ENCODE measurements around the gene KRT81. TPM values are rescaled to one million over a fixed set of nuclear protein-coding genes. Genes with fewer than 3 reads are reported as not detected.

Gene KRT81
- total RNA-seq, 5 donors from 2014 or later (not counting 1 experiment from before 2014, with no cell fraction given): 0.30 to 1.0 (median 0.76) TPM; not detected in 2

DNA sequence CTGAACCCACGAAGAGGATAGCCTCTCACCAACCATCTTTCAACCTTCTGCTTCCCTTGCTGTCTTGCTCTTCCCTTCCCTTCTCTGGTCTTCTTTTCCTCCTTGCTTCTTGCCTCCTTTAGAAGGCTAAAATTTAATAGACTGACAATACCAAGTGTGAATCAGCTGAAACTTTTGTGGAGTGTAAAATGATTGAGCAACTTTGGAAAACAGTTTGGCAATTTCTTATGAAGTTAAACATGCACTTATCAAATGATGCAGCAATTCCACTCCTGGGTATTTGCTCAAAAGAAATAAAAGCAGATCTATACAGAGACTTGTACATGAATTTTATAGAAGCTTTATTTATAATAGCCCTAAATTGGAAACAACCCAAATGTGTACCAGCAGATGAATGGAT, 20.2 kb downstream of the KRT81 start:
- WGBS (ENCODE audit: insufficient coverage): no CpG with 5 or more reads among the region's 1 CpG
- peaks cover 2 to 29% of the 10 kb centered on the region in 2 experiments for H3K27me3 ChIP-seq (replicated peaks in 1 of 2; ENCODE audit: control insufficient read depth in 2 of 2, extremely low read depth in 1 of 2, insufficient read depth in 2 of 2, low read length in 1 of 2)
- DNase-seq: no peak
- Mint-ChIP-seq H3K27ac (no peak overlapping the region), H3K4me3 (no peak overlapping the region), H3K9me3 (no peaks in the 10 kb centered on the region), H3K4me1 (no peaks in the 10 kb centered on the region), H3K27me3 (peaks cover 27 to 29% of the 10 kb centered on the region in 2 donors), H3K36me3 (no peaks in the 10 kb centered on the region)
- H3K9me3 ChIP-seq: no peaks in the 10 kb centered on the region
- no peak for ATAC-seq (replicated peaks in 1 of 4)
- POLR2A ChIA-PET: no interaction called here
- H3K4me1 ChIP-seq (ENCODE audit: control insufficient read depth in 1 of 2, extremely low read depth in 1 of 2, insufficient read depth in 2 of 2, low read length in 2 of 2): no peaks in the 10 kb centered on the region
- no peaks in the 10 kb centered on the region for H3K36me3 ChIP-seq (ENCODE audit: control insufficient read depth in 2 of 2, extremely low read depth in 1 of 2, insufficient read depth in 1 of 2, low read length in 1 of 2)
- CTCF ChIA-PET: no interaction called here
- H3K27ac ChIP-seq (ENCODE audit: low read length): no peak overlapping the region
- H3K4me3 ChIP-seq (ENCODE audit: control insufficient read depth in 1 of 2, extremely low read depth in 1 of 2, low read length in 1 of 2): no peak overlapping the region

DNA sequence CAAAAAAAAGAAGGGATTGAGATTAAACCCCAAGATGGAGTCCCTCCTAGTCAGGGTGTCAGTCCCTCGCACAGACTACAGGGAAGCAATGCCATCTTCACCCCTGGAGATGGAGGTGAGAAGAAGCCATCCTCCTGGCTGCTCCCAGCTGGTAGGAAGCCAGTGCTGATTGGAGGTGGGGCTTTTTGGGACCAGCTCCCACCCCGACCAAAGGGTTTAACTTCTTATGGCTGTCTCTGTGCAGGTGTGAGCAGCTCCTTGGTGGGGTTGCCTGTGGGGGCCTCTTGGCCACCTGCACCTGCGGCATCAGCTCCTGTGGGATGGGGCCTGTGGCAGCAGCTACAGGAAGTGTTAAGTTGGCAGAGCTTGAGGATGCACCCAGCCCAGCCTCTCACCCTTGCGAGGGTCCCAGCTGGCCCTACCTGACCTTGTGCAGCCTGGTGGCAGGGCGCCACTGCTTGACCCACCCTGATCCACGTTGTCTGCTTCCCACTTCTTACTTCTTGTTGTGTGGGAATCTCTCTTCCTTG, 20.7 kb downstream of the KRT81 start:
- POLR2A ChIA-PET: no interaction called here
- H3K27ac Mint-ChIP-seq: no peak overlapping the region
- H3K4me3 Mint-ChIP-seq: no peak overlapping the region
- no peak overlapping the region for H3K4me3 ChIP-seq (ENCODE audit: control insufficient read depth in 1 of 2, extremely low read depth in 1 of 2, low read length in 1 of 2)
- peaks cover 27 to 29% of the 10 kb centered on the region in 2 donors for H3K27me3 Mint-ChIP-seq
- ATAC-seq (replicated peaks in 1 of 4) (no peak), DNase-seq (no peak)
- WGBS (ENCODE audit: insufficient coverage): 83% methylated on average over 1 of the region's 6 CpGs
- H3K4me1 Mint-ChIP-seq: no peaks in the 10 kb centered on the region
- H3K9me3 ChIP-seq: no peaks in the 10 kb centered on the region
- H3K4me1 ChIP-seq (ENCODE audit: control insufficient read depth in 1 of 2, extremely low read depth in 1 of 2, insufficient read depth in 2 of 2, low read length in 2 of 2): no peaks in the 10 kb centered on the region
- H3K9me3 Mint-ChIP-seq: no peaks in the 10 kb centered on the region
- CTCF ChIA-PET: no interaction called here
- peaks cover 2 to 27% of the 10 kb centered on the region in 2 experiments for H3K27me3 ChIP-seq (replicated peaks in 1 of 2; ENCODE audit: control insufficient read depth in 2 of 2, extremely low read depth in 1 of 2, insufficient read depth in 2 of 2, low read length in 1 of 2)
- no peak overlapping the region for H3K27ac ChIP-seq (ENCODE audit: low read length)
- H3K36me3 Mint-ChIP-seq: no peaks in the 10 kb centered on the region
- no peaks in the 10 kb centered on the region for H3K36me3 ChIP-seq (ENCODE audit: control insufficient read depth in 2 of 2, extremely low read depth in 1 of 2, insufficient read depth in 1 of 2, low read length in 1 of 2)

DNA sequence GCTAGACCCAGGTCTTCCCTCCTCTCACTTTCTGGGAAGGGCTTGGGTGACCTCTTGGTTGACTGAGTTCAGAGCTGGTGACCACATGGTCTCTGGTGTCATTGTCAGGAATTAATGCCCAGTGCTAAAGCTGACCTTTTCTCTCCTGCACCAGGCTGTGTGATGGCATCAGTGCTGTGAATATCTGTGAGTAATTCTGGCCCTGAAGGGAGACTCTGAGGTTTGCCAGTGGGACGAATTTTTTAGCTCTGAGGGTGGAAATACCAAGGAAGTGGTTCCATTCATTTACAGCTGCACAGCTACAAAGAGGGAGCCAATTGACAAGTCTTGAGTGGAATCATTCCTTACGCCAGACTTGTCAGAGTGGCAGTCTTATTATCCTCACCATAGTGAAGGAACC, 23.1 kb downstream of the KRT81 start:
- peaks cover 18 to 25% of the 10 kb centered on the region in 2 donors for H3K27me3 Mint-ChIP-seq
- Histone ChIP-seq H3K27ac (ENCODE audit: low read length) (no peak overlapping the region), H3K4me1 (ENCODE audit: control insufficient read depth in 1 of 2, extremely low read depth in 1 of 2, insufficient read depth in 2 of 2, low read length in 2 of 2) (no peaks in the 10 kb centered on the region), H3K27me3 (replicated peaks in 1 of 2; ENCODE audit: control insufficient read depth in 2 of 2, extremely low read depth in 1 of 2, insufficient read depth in 2 of 2, low read length in 1 of 2) (peaks cover 2 to 24% of the 10 kb centered on the region in 2 experiments), H3K4me3 (ENCODE audit: control insufficient read depth in 1 of 2, extremely low read depth in 1 of 2, low read length in 1 of 2) (no peak overlapping the region), H3K9me3 (no peaks in the 10 kb centered on the region), H3K36me3 (ENCODE audit: control insufficient read depth in 2 of 2, extremely low read depth in 1 of 2, insufficient read depth in 1 of 2, low read length in 1 of 2) (no peaks in the 10 kb centered on the region)
- 50% methylated on average over 1 of the region's 2 CpGs for WGBS (ENCODE audit: insufficient coverage)
- no peaks in the 10 kb centered on the region for H3K36me3 Mint-ChIP-seq
- no peak for DNase-seq
- no peak overlapping the region for H3K27ac Mint-ChIP-seq
- no peaks in the 10 kb centered on the region for H3K9me3 Mint-ChIP-seq
- H3K4me1 Mint-ChIP-seq: no peaks in the 10 kb centered on the region
- no peak overlapping the region for H3K4me3 Mint-ChIP-seq
- ChIA-PET POLR2A (no interaction called here), CTCF (interaction anchor here in 1 of 2 donors (0.6 kb wide), 1 partner anchor 11 kb away, joined by 4 read pairs; no protein-coding TSS in a partner anchor)
- ATAC-seq (replicated peaks in 1 of 4): no peak

DNA sequence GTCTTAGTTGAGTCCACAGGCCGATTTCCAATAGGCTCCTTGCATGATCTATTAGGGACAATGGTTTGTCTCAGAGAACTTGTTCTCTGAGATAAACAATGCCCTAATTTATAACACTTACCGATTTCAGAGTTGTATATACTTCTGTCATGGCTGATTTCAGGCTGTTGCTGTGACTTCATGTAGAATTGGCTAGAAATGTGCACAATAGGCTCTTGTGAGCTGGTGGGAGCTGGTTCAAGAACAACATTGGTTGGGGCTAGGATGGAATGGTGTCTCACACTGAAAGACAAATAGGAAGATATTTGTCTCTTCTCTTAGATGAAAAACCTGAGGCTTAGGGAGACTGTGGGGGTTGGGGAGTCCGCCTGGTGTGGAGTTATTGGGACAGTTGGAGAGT, 23.6 kb downstream of the KRT81 start:
- no peak for ATAC-seq (replicated peaks in 1 of 4)
- POLR2A ChIA-PET: no interaction called here

DNA sequence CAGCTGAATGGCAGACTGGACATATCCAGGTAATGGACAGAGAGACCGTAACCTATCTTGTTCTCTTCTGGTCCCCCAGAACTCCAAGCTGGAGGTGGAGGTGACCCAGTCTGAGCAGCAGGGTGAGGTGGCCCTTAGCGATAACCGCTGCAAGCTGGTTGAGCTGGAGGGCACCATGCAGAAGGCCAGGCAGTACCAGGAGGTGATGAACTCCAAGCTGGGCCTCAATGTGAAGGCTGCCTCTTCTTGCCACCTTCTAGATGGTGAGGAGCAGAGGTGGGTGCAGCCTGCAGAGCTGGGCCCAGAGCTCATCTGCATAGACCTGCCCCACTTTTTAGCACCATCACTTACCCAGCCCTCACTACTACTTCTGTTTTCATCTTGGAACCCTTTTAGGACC, 24.1 kb downstream of the KRT81 start:
- no peak overlapping the region for H3K27ac Mint-ChIP-seq
- ATAC-seq (replicated peaks in 1 of 4) (no peak), DNase-seq (no peak)
- no peaks in the 10 kb centered on the region for H3K9me3 Mint-ChIP-seq
- no peaks in the 10 kb centered on the region for H3K9me3 ChIP-seq
- no peak overlapping the region for H3K27ac ChIP-seq (ENCODE audit: low read length)
- peaks cover 2 to 29% of the 10 kb centered on the region in 2 experiments for H3K27me3 ChIP-seq (replicated peaks in 1 of 2; ENCODE audit: control insufficient read depth in 2 of 2, extremely low read depth in 1 of 2, insufficient read depth in 2 of 2, low read length in 1 of 2)
- POLR2A ChIA-PET: no interaction called here
- H3K4me3 ChIP-seq (ENCODE audit: control insufficient read depth in 1 of 2, extremely low read depth in 1 of 2, low read length in 1 of 2): no peak overlapping the region
- no peaks in the 10 kb centered on the region for H3K4me1 Mint-ChIP-seq
- H3K4me1 ChIP-seq (ENCODE audit: control insufficient read depth in 1 of 2, extremely low read depth in 1 of 2, insufficient read depth in 2 of 2, low read length in 2 of 2): no peaks in the 10 kb centered on the region
- peaks cover 18 to 25% of the 10 kb centered on the region in 2 donors for H3K27me3 Mint-ChIP-seq
- H3K36me3 ChIP-seq (ENCODE audit: control insufficient read depth in 2 of 2, extremely low read depth in 1 of 2, insufficient read depth in 1 of 2, low read length in 1 of 2): no peaks in the 10 kb centered on the region
- H3K36me3 Mint-ChIP-seq: no peaks in the 10 kb centered on the region
- 93% methylated on average over 3 of the region's 3 CpGs for WGBS (ENCODE audit: insufficient coverage)
- H3K4me3 Mint-ChIP-seq: no peak overlapping the region
- CTCF ChIA-PET: no interaction called here

More for the DNA sequence above, 23.6 kb downstream of the KRT81 start:
- CTCF ChIA-PET: no interaction called here
- Histone ChIP-seq H3K27ac (ENCODE audit: low read length) (no peak overlapping the region), H3K27me3 (replicated peaks in 1 of 2; ENCODE audit: control insufficient read depth in 2 of 2, extremely low read depth in 1 of 2, insufficient read depth in 2 of 2, low read length in 1 of 2) (peaks cover 2 to 26% of the 10 kb centered on the region in 2 experiments), H3K4me3 (ENCODE audit: control insufficient read depth in 1 of 2, extremely low read depth in 1 of 2, low read length in 1 of 2) (no peak overlapping the region), H3K4me1 (ENCODE audit: control insufficient read depth in 1 of 2, extremely low read depth in 1 of 2, insufficient read depth in 2 of 2, low read length in 2 of 2) (no peaks in the 10 kb centered on the region), H3K36me3 (ENCODE audit: control insufficient read depth in 2 of 2, extremely low read depth in 1 of 2, insufficient read depth in 1 of 2, low read length in 1 of 2) (no peaks in the 10 kb centered on the region), H3K9me3 (no peaks in the 10 kb centered on the region)
- H3K27ac Mint-ChIP-seq: no peak overlapping the region
- no peaks in the 10 kb centered on the region for H3K9me3 Mint-ChIP-seq
- no CpG with 5 or more reads among the region's 3 CpGs for WGBS (ENCODE audit: insufficient coverage)
- H3K36me3 Mint-ChIP-seq: no peaks in the 10 kb centered on the region
- H3K4me3 Mint-ChIP-seq: no peak overlapping the region
- H3K4me1 Mint-ChIP-seq: no peaks in the 10 kb centered on the region
- no peak for DNase-seq
- H3K27me3 Mint-ChIP-seq: peaks cover 18 to 25% of the 10 kb centered on the region in 2 donors

DNA sequence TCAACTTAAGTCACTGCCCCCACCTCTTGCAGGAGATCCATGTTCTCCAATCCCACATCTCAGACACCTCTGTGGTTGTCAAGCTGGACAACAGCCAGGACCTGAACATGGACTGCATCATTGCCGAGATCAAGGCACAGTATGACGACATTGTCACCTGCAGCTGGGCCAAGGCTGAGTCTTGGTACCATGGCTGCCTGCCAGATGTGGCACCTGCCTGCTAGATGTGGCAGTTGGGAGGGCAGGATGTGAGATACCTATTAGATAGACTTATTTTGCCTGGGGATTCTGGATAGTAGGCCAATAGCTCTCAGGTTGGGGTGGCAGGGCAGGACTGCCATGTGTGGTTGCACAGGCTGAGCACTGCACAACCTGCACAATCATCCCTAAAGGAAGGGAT, 24.8 kb downstream of the KRT81 start:
- ATAC-seq (replicated peaks in 1 of 4) (no peak), DNase-seq (no peak)
- Histone ChIP-seq H3K36me3 (ENCODE audit: control insufficient read depth in 2 of 2, extremely low read depth in 1 of 2, insufficient read depth in 1 of 2, low read length in 1 of 2) (no peaks in the 10 kb centered on the region), H3K9me3 (no peaks in the 10 kb centered on the region), H3K4me3 (ENCODE audit: control insufficient read depth in 1 of 2, extremely low read depth in 1 of 2, low read length in 1 of 2) (no peak overlapping the region), H3K27me3 (replicated peaks in 1 of 2; ENCODE audit: control insufficient read depth in 2 of 2, extremely low read depth in 1 of 2, insufficient read depth in 2 of 2, low read length in 1 of 2) (peaks cover 4 to 33% of the 10 kb centered on the region in 2 experiments), H3K4me1 (ENCODE audit: control insufficient read depth in 1 of 2, extremely low read depth in 1 of 2, insufficient read depth in 2 of 2, low read length in 2 of 2) (no peaks in the 10 kb centered on the region), H3K27ac (ENCODE audit: low read length) (no peak overlapping the region)
- no peak overlapping the region for H3K4me3 Mint-ChIP-seq
- H3K27me3 Mint-ChIP-seq: peaks cover 21 to 26% of the 10 kb centered on the region in 2 donors
- H3K36me3 Mint-ChIP-seq: no peaks in the 10 kb centered on the region
- WGBS (ENCODE audit: insufficient coverage): 94% methylated on average over 2 of the region's 2 CpGs
- CTCF ChIA-PET: no interaction called here
- H3K4me1 Mint-ChIP-seq: no peaks in the 10 kb centered on the region
- POLR2A ChIA-PET: interaction anchor here in 1 of 2 donors (0.8 kb wide), 1 partner anchor 393 kb away, joined by 12 read pairs; no protein-coding TSS in a partner anchor
- no peak overlapping the region for H3K27ac Mint-ChIP-seq
- H3K9me3 Mint-ChIP-seq: no peaks in the 10 kb centered on the region

DNA sequence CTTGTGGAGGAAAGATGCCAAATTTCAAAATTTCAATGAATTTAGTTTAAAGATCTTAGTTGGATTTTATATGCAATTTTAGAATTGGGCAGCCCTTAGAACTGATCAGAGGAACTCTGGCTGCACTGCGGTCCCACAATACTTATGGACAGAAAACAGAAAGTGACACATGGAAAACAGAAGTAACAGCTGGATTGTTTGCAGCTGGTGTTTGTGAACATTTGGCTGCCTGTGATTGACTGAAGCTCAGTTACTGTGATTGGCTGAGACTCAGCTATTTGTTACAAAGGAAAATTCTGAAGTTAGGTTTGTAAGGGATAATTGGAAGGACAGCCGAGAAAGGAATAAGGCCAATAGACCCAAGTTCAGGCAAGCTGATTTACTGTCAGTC, 26.9 kb downstream of the KRT81 start:
- Histone ChIP-seq H3K9me3 (no peaks in the 10 kb centered on the region), H3K36me3 (ENCODE audit: control insufficient read depth in 2 of 2, extremely low read depth in 1 of 2, insufficient read depth in 1 of 2, low read length in 1 of 2) (no peaks in the 10 kb centered on the region), H3K4me3 (ENCODE audit: control insufficient read depth in 1 of 2, extremely low read depth in 1 of 2, low read length in 1 of 2) (no peak overlapping the region), H3K4me1 (ENCODE audit: control insufficient read depth in 1 of 2, extremely low read depth in 1 of 2, insufficient read depth in 2 of 2, low read length in 2 of 2) (no peaks in the 10 kb centered on the region), H3K27me3 (replicated peaks in 1 of 2; ENCODE audit: control insufficient read depth in 2 of 2, extremely low read depth in 1 of 2, insufficient read depth in 2 of 2, low read length in 1 of 2) (peaks cover 4 to 34% of the 10 kb centered on the region in 2 experiments), H3K27ac (ENCODE audit: low read length) (no peak overlapping the region)
- no peak for ATAC-seq (replicated peaks in 1 of 4)
- ChIA-PET CTCF (no interaction called here), POLR2A (no interaction called here)
- 83% methylated on average over 1 of the region's 2 CpGs for WGBS (ENCODE audit: insufficient coverage)
- Mint-ChIP-seq H3K27ac (no peak overlapping the region), H3K4me1 (peaks cover 7 to 11% (median 9%) of the 10 kb centered on the region in 3 donors), H3K36me3 (no peaks in the 10 kb centered on the region), H3K9me3 (no peaks in the 10 kb centered on the region), H3K27me3 (peaks cover 26 to 31% of the 10 kb centered on the region in 2 donors), H3K4me3 (no peak overlapping the region)
- DNase-seq: no peak
